Measurements from ENCODE around the gene NOTCH3. TPM values are rescaled to one million over a fixed set of nuclear protein-coding genes. Genes with fewer than 3 reads are reported as not detected.
A peak's percentile ranks its signal among the peaks of the same experiment; 100 is the strongest.

The NOTCH3 gene
- polyA plus RNA-seq, 1 donor from 2014 or later: not detected

DNA sequence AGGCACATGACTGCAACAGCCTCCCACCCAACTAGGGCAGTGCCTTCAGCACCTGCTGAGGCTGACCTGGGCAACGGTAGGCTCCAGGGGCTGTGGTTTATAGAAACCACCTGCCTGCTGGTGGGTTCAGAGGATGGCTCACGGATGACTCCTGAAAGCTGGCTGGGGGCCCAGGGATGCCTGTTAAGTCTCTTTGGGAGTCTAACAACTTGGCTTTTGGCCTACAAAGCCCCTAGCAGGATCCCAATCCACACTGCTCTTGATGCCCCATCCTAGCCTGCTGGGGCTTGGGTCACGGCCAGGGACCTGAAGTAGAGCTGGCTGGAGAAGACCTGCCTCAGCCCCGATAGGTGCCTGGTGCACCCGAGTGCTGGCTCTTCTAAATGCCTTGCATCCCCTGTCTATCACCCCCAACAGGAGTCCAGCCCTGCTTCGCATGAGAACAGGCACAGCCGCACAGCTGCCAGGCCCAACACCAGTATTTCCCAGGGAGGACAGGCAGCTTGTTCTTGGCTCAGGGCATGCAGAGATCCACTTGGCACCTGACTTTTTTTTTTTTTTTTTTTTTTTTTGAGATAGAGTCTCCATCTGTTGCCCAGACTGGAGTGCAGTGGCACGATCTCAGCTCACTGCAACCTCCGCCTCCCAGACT, 40.6 kb upstream of the NOTCH3 start:
- Mint-ChIP-seq H3K36me3 (peaks cover 3% of the 10 kb centered on the region), H3K4me3 (no peak overlapping the region), H3K4me1 (no peaks in the 10 kb centered on the region), H3K27me3 (no peaks in the 10 kb centered on the region), H3K9me3 (peaks cover 0 to under 1% (median 0%) of the 10 kb centered on the region in 3 donors), H3K27ac (peak overlapping the region in 1 of 3 donors; percentile 43)

DNA sequence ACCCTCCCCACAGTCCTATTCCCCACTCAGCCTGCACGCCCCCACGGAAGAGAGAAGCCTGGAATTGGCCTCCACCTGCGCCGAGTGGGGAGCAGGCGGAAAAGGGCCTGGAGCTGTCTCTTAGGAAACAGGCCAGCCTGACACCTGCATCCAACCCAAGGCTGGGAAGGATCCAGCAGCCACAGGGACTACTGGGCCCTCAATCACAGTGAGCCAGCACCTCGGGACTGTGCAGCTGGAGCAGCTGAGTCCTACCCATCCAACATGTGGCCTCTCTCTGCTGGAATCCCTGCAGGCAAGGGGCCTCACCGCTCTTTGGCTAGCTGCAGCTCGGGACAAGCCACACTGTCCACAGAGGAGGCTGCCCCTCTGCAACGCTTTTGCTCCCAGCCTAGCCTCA, 39.7 kb upstream of the NOTCH3 start:
- H3K27me3 Mint-ChIP-seq: no peaks in the 10 kb centered on the region
- H3K9me3 Mint-ChIP-seq: no peaks in the 10 kb centered on the region
- no peak overlapping the region for H3K27ac Mint-ChIP-seq
- peaks cover 0 to 3% (median 0%) of the 10 kb centered on the region in 3 donors for H3K4me1 Mint-ChIP-seq
- no peak overlapping the region for H3K4me3 Mint-ChIP-seq
- peaks cover 7% of the 10 kb centered on the region for H3K36me3 Mint-ChIP-seq

DNA sequence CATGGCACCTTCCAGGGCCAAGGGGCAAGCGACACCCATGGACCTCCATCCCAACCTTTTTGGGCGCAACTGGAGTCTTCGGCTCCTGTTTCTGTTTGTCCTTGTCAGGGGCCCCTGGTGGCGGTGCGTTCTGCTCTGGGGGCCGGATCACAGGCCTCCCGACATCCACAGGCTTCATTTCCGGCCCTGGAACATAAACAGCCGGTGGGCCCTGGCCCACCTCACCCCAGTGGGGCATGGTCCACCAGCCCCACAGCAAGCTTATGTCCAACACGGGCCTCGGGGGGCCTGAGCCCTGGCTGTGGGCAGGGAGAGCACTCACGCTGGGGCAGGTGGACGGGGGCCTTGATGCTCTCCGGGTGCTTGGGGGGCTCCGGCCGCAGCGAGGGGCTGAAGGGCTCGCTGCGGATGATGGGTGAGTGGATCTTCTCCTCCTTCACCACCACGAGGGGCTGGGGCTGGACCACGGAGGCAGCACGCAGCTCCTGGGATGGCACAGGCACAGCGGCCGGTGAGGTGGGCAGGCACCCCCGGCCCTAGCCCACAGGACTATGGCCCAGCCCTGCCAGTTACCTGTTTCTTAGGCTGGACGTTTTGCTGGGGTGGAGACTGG, 38.6 kb upstream of the NOTCH3 start:
- H3K27me3 Mint-ChIP-seq: no peaks in the 10 kb centered on the region
- H3K9me3 Mint-ChIP-seq: no peaks in the 10 kb centered on the region
- peaks cover 10% of the 10 kb centered on the region for H3K36me3 Mint-ChIP-seq
- no peak overlapping the region for H3K4me3 Mint-ChIP-seq
- H3K27ac Mint-ChIP-seq: no peak overlapping the region
- H3K4me1 Mint-ChIP-seq: peaks cover 3 to 7% (median 4%) of the 10 kb centered on the region in 3 donors

DNA sequence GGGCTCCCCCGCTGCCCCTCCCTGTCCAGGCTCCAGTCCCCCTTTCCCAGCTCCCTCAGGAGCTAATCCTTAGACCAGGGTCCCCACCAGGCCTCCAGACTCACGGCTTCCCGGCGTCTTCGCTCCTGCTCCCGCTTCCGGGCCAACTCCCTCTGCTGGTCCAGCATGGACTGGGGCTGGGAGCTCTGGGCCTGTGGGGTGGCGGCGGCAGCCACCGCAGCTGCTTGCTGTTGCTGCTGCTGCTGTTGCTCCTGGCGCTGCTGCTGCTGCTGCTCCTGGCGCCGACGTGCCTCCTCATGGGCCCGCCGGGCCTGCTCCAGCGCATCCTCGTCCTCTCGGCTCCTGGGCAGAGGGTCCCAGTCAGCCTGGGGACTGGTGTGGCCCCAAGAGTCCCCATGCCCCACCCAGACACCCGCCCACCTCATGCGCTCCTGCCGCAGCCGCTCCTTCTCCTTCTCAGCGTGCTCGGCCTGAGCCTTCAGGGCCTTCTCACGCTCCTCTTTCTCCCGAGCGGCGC, 37.9 kb upstream of the NOTCH3 start:
- Mint-ChIP-seq H3K4me1 (peaks cover 4 to 10% (median 7%) of the 10 kb centered on the region in 3 donors), H3K36me3 (peaks cover 10% of the 10 kb centered on the region), H3K27ac (no peak overlapping the region), H3K9me3 (peaks cover 0 to 2% (median 0%) of the 10 kb centered on the region in 3 donors), H3K4me3 (no peak overlapping the region), H3K27me3 (peaks cover under 1% of the 10 kb centered on the region)

DNA sequence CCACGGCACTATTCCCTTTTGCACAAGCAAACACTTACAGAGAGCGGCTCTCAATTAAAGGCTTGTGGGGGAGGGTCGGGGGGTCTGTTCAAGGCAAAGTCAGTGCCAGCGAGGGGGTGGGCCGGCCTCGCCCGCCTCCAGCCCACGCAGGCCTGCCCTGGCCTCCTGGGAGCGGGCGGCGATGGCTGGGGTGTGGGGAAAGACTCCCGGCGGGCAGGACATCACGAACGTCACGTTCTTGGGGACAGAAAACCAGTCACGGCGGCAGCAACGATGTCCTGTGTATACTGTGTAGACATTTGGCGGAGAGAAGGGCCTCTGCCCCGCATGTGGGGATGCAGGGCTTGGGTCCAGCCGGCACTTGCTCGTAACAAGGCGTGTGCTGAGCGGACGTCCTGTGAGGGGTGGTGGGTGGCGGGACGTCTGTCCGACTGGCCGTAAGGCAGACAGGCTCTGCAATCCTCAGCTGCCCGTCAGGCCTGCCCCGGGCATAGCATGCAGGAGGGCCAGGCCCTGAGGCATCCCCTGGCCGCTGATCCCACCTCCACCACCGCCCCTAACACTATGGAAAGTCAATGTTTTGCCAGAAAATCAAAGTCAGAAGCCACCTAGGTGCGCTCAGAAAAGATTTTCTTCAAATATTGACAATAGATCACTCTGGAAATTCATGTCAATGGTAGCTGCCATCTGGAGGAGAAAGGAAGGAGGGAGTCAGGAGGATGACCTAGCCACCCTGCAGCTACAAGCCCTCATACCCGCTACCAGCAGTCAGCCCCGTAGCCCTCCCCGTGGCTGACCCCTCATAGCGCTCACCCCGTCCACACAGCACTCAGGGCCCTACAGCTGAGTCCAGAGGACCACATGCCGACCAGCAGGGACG, 37.2 kb upstream of the NOTCH3 start:
- H3K27ac Mint-ChIP-seq: no peak overlapping the region
- H3K36me3 Mint-ChIP-seq: peaks cover 10% of the 10 kb centered on the region
- no peak overlapping the region for H3K4me3 Mint-ChIP-seq
- H3K4me1 Mint-ChIP-seq: peaks cover 6 to 13% (median 10%) of the 10 kb centered on the region in 3 donors
- peaks cover 0 to 2% (median 0%) of the 10 kb centered on the region in 3 donors for H3K9me3 Mint-ChIP-seq
- peaks cover 5% of the 10 kb centered on the region for H3K27me3 Mint-ChIP-seq

DNA sequence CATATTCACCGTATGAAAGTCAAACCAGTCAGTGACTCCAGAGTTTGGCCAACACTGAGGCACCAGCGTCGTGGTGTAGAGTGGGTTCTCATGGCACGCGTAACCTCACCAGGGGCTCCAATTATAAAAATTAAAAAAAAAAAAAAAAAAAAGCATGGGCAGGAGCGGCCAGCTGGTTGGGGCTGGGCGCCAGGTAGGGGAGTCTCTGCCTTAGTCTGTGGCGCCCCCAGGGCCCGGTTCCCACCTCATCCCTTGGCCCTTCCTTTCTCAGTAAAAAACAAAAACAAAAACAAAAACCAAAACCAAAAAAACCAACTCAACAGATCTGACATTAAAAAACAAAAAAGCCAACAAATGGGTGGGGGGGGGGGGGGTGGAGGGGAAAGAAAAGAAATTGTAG, 36.1 kb upstream of the NOTCH3 start:
- Mint-ChIP-seq H3K4me3 (no peak overlapping the region), H3K9me3 (peaks cover 0 to 2% (median 0%) of the 10 kb centered on the region in 3 donors), H3K36me3 (peaks cover 10% of the 10 kb centered on the region), H3K27ac (no peak overlapping the region), H3K27me3 (peaks cover 11% of the 10 kb centered on the region), H3K4me1 (peaks cover 6 to 13% (median 10%) of the 10 kb centered on the region in 3 donors)

DNA sequence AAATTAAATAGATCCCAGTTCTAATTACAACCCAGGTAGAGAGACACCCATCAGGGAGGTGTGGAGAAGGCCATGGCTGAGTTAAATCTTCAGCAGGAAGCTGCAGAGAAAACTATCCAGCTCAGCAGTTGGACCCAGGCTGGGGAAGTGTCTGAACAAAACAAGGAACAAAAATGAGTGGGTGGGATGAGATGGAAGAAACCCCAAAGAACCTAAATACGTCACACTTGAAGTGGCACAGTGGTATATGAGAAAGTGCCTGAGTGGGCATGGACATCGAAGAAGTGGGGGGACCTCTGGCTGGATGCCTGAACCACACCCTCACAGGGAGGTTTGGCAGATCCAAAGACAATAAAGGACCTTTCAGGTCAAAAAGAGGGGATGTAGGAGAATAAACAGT, 35.0 kb upstream of the NOTCH3 start:
- H3K27me3 Mint-ChIP-seq: peaks cover 19% of the 10 kb centered on the region
- peaks cover 0 to 2% (median 0%) of the 10 kb centered on the region in 3 donors for H3K9me3 Mint-ChIP-seq
- H3K36me3 Mint-ChIP-seq: peaks cover 10% of the 10 kb centered on the region
- peaks cover 6 to 13% (median 10%) of the 10 kb centered on the region in 3 donors for H3K4me1 Mint-ChIP-seq
- no peak overlapping the region for H3K4me3 Mint-ChIP-seq
- H3K27ac Mint-ChIP-seq: no peak overlapping the region

DNA sequence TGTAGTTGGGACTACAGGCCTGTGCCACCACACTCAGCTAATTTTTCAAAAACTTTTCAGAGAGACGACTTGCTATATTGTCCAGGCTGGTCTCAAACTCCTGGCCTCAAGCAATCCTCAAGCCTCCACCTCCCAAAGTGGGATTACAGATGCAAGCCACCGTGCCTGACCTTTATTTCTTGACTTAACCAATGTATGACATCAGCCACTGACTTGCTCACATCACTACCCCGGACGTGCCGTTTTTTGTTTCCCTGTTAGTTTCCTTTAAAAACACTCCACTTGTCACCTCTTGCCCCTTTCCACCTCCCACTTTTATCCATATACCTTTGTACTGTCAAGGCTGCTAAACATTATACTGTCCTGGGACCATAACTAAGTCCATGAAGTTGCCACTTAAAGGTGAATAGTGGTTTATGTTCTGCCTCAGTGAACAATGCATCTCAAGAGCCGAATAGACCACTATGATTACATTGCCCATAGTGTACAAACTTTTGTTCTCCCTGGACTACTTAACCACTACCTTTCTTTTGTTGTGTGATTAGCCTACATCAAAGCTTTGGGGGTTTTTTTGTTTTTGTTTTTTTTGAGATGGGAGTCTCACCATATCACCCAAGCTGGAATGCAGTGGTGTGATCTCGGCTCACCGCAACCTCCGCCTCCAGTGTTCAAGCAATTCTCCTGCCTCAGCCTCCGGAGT, 33.8 kb upstream of the NOTCH3 start:
- peaks cover 0 to 2% (median 0%) of the 10 kb centered on the region in 3 donors for H3K9me3 Mint-ChIP-seq
- H3K27ac Mint-ChIP-seq: peak overlapping the region in 2 of 3 donors; percentile 8 to 57
- H3K27me3 Mint-ChIP-seq: peaks cover 21% of the 10 kb centered on the region
- peaks cover 6 to 13% (median 10%) of the 10 kb centered on the region in 3 donors for H3K4me1 Mint-ChIP-seq
- peak overlapping the region in 1 of 4 donors; percentile 40 for H3K4me3 Mint-ChIP-seq
- H3K36me3 Mint-ChIP-seq: peaks cover 10% of the 10 kb centered on the region

DNA sequence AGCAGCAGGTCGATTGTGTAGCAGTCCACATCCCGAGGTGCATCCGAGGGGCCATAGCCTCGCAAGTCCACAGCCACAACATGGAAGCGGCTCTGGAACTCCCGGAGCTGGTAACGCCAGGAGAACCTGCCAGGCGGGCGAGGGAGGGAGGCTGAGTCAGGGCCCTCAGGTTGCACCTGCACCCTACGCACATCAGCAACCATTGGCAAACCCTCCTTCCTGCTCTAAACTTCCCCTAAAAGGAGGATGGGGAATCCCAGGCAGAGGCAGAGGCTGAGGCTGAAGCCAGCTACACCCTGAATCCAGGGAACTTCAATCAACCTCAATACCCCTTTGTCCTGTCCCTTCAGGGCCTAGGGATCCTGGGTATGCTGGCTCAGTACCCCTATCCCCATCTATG, 30.5 kb upstream of the NOTCH3 start:
- H3K27me3 Mint-ChIP-seq: peaks cover 21% of the 10 kb centered on the region
- H3K27ac Mint-ChIP-seq: peak overlapping the region in 1 of 3 donors; percentile 34
- H3K9me3 Mint-ChIP-seq: peaks cover 0 to 2% (median 0%) of the 10 kb centered on the region in 3 donors
- H3K36me3 Mint-ChIP-seq: peaks cover 8% of the 10 kb centered on the region
- peak overlapping the region in 2 of 4 donors; percentile 22 to 63 for H3K4me3 Mint-ChIP-seq
- H3K4me1 Mint-ChIP-seq: peaks cover 6 to 13% (median 10%) of the 10 kb centered on the region in 3 donors

DNA sequence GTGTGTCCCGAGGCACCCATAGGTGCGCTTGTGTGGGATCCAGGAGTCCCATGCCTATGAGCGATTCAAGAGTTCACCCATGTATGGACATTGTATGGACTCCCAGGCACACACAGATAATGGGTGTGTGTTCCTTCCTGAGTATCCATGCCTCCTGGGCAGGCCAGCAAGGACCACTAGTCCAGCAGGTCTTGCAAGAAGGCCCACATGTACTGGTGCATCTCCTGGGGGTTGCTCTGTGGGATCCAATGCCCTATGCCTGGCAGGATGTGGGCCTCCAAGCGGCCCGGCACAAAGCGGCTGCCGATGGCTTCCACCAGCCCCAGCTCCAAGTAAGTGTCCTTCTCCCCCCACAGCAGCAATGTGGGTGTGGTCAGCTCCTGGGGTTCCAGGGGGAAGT, 26.5 kb upstream of the NOTCH3 start:
- Mint-ChIP-seq H3K9me3 (no peaks in the 10 kb centered on the region), H3K36me3 (no peaks in the 10 kb centered on the region), H3K27me3 (peaks cover 26% of the 10 kb centered on the region)

DNA sequence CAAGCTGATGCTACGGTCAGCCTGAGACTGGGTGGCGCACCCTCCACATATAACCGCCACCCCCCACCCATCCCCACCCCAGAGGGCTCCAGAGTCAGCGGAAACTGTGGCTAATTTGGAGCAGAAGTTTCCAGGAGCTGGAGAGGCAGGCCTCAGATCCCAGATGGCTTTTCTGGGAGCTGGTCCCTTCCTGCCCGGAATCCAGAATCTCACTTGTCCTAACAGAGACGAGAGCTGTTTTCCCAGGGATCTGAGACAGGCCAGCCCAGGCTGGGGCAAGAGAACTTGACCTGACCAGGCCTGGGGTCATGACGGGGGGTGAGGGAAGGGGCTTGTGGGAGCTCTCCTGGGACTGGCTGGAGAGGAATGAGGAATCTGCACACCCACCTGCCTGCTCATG, 25.0 kb upstream of the NOTCH3 start:
- no peak overlapping the region for H3K4me3 Mint-ChIP-seq

More for the DNA sequence above, 26.5 kb upstream of the NOTCH3 start:
- Mint-ChIP-seq H3K4me1 (peaks cover 0 to 7% (median 6%) of the 10 kb centered on the region in 3 donors), H3K27ac (no peak overlapping the region), H3K4me3 (no peak overlapping the region)

DNA sequence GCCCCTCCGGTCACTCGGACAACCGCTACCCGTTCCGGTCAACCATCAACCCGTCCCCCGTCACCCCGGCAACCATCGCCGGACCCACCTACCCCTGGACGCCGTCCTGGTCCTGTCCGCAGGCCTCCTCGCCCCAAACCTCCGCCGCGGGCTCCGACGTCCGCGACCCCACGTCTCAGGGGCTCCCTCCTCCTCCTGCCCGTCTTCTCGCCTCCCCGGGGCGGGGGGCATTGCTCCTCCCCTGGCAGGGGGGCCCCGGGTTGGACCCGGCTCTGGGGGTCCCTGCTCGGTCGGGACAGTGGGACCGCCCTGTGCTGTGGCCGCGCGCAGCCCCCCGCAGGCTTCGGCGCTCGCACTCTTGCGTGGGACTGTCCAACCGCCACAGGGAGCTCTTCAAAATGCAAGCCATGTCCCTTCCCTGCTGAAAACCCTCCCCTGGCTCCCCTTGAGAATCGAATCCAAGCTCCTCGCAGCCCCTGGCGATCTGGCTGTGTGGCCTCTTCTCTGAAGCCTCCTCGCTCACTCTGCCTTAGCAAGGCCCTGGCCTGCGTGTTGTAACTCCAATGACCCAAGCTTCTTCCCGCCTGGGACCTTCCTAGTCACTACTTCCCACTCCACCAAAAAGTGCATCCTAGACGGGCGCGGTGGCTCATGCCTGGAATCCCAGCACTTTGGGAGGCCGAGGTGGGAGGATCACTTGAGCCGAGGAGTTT, 23.0 kb upstream of the NOTCH3 start:
- peak overlapping the region in 2 of 3 donors; percentile 79 to 90 for H3K27ac Mint-ChIP-seq
- peaks cover 15% of the 10 kb centered on the region for H3K27me3 Mint-ChIP-seq
- H3K4me3 Mint-ChIP-seq: peak overlapping the region; percentile 78 to 92 (median 85)
- H3K4me1 Mint-ChIP-seq: peaks cover 0 to 7% (median 6%) of the 10 kb centered on the region in 3 donors
- no peaks in the 10 kb centered on the region for H3K9me3 Mint-ChIP-seq
- H3K36me3 Mint-ChIP-seq: peaks cover 1% of the 10 kb centered on the region

More for the DNA sequence above, 25.0 kb upstream of the NOTCH3 start:
- no peaks in the 10 kb centered on the region for H3K36me3 Mint-ChIP-seq
- peaks cover 18% of the 10 kb centered on the region for H3K27me3 Mint-ChIP-seq
- no peak overlapping the region for H3K27ac Mint-ChIP-seq
- H3K4me1 Mint-ChIP-seq: peaks cover 0 to 7% (median 6%) of the 10 kb centered on the region in 3 donors
- no peaks in the 10 kb centered on the region for H3K9me3 Mint-ChIP-seq

DNA sequence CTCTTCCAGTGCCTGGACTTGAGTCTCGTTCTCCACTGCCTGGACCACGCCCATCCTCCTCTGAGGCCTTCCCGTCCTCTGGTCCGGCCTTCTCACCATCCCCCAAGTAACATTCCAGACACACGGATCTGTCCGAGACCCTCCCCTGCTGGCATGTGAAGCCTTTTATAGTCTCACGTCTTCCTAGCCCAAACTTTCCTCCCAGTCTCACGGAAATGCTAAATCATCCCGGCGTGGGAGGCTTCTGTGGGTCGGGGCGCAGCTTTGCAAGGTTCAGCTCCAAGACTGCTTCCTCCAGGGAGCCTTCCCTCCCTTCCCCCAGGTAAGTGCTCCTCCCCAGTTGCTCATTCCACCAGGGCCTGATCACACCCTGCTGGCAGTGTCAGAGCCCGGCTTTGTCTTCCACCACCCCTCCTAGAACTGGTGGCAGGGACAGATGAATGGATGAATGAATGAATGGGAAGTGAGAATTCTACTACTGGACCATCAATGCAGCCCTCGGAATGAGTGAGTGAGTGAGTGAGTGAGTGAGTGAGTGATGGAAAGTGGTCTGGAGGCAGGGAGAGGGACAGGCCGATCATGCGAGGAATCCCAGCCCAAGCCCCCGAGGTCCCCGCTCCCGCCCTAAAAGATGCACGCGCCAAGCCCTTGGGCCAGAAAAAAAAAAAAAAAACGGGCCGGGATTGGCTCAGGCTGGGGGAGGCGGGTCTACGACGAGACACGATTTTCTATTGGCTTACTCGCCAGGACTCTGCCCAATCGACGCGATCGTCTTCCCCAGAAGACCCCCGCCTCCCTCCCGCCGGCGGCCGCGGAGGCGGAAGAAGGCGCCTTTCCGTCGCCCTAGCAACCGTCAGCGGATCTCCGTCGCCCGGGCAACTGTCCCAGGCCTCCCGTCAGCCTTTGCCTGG, 22.2 kb upstream of the NOTCH3 start:
- peaks cover 1% of the 10 kb centered on the region for H3K36me3 Mint-ChIP-seq
- peak overlapping the region; percentile 78 to 92 (median 85) for H3K4me3 Mint-ChIP-seq
- peak overlapping the region in 2 of 3 donors; percentile 79 to 90 for H3K27ac Mint-ChIP-seq
- H3K27me3 Mint-ChIP-seq: peaks cover 15% of the 10 kb centered on the region
- H3K4me1 Mint-ChIP-seq: peaks cover 0 to 7% (median 6%) of the 10 kb centered on the region in 3 donors
- H3K9me3 Mint-ChIP-seq: no peaks in the 10 kb centered on the region
